CD4-positive, alpha-beta T cell treated with Interleukin-1 beta for 1 hour (primary cell): ENCODE measurements around the gene MAP3K7.

ENCODE experiments used
- DNase-seq, 2 donors: peaks; one replicate each; pipeline ENCODE4 v3.0.0-alpha.2; 2020 to 2022

MAP3K7 gene

GRCh38 chr6:90479603-90479926 lies 107.3 kb downstream of the MAP3K7 start:
- DNase-seq: no peak

- DNase-seq: peak; percentile 86 to 88
Observed at GRCh38 chr6:90478789-90479602, 107.9 kb downstream of the MAP3K7 start.

DNA sequence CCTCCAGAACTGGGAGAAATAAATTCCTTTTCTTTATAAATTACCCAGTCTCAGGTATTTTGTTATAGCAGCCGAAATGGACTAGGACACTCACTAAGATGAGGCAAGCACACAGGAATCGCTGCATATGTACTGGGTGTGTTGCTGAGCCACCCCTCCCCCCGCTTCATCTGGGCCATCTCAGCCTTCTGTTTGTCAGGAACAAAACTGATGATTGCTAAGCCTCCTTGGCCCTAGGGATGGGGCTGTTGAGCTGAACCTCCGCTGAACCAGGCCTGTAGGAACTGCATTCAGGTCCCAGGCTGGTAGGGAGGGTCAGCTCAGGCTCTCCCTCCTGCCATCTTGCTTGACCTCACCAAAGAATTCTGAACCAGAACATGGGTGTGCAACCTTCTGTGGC lies 108.6 kb downstream of the MAP3K7 start:
- no peak for DNase-seq

GRCh38 chr6:90477366-90477765 lies 109.5 kb downstream of the MAP3K7 start:
- DNase-seq: no peak

DNA sequence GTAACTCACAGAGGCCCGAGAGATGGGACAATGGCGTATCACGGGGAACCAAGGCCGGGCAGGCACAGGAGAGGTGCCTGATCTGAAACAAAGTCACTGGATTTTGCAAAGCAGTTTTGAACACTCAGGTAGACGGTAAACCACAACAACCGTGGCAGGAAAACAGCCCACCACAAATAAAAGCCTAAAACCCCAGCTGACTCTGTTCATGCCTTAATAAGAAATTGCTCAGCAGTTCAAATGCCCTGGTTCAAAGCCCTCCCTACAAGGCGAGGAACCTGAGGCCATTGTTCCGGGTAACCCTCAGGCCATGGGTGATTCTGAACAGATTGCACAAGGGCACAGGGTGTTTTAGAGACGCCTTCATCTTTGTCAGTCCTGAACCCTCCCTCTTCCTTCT lies 114.2 kb downstream of the MAP3K7 start:
- peak in 1 of 2 donors; percentile 35 for DNase-seq

- DNase-seq: no peak
Observed at GRCh38 chr6:90471263-90471662, 115.6 kb downstream of the MAP3K7 start.

DNA sequence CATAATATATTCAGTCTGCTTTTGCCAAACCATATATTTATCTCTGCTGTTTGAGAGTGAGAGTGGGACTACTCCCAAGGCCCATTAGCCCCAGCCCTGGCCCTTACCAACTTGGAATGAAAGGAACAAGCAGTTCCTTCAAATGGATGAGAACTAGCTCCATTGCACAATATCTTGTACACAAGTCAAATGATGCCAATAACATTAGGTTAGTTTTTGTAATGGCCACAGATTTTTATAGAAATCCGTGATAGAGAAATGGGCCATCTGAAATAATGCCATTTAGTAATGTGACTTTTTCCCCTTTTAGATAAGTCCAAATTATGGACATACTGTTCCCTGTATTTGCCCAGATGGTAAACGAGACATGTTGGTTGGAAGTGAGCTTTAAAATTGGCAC lies 117.0 kb downstream of the MAP3K7 start:
- DNase-seq: no peak

GRCh38 chr6:90468859-90469258 lies 118.0 kb downstream of the MAP3K7 start:
- no peak for DNase-seq

DNA sequence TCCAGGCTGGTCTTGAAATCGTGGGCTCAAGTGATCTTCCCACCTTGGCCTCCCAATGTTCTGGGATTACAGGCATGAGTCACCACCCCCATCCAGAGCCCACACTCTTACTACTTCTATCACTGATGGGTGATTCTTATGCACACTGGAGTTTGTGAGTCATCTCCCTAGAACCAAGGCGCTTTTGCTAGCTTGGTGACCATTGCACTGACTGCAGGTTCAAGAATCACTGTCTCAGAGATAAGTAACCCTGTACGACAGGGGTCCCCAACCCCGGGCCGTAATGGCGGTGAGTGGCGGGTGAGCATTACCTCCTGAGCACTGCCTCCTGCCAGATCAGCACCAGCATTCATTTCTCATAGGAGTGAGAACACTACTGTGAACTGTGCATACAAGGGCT lies 118.8 kb downstream of the MAP3K7 start:
- DNase-seq: no peak

- no peak for DNase-seq
Observed at GRCh38 chr6:90467546-90467945, 119.3 kb downstream of the MAP3K7 start.

- DNase-seq: no peak
Observed at GRCh38 chr6:90466154-90466940, 120.5 kb downstream of the MAP3K7 start.

DNA sequence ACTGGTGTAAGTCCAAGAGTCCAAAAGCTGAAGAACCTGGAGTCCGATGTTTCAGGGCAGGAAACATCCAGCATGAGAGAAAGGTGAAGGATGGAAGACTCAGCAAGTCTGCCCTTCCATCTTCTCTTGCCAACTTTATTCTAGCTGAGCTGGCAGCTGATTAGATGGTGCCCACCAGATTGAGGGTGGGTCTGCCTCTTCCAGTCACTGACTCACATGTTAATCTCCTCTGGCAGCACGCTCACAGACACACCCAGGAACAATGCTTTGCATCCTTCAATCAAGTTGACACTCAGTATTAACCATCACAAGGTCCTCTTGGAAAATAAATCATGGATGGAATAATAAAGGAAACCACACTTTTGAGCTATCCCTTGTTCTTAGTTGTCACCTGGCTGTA lies 121.2 kb downstream of the MAP3K7 start:
- DNase-seq: no peak

DNA sequence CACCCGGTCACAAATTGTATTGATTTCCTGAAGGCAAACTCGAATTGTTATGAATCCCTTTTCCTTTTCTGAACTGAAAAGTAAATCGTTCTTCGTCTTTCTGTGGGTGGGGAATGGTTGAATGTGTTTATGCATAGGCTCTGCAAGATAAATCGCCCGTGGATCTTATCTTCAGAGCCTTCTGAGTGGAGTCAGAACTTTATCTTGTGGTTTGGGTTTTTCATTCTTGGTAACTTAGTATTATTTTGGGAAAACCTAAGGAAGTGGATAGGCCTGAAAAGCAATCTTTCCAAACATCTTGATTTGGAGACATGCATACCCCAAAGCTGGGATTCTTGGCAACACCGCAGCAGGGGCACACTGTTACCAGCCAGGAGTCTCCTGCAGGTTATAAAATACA lies 122.4 kb downstream of the MAP3K7 start:
- DNase-seq: no peak

- no peak for DNase-seq
Observed at GRCh38 chr6:90463874-90464273, 123.0 kb downstream of the MAP3K7 start.
